H1 (cell line): ENCODE data around the gene CIBAR2. TPM values are rescaled to one million over a fixed set of nuclear protein-coding genes. Genes with fewer than 3 reads are reported as not detected.

ENCODE experiments used
- CTCF ChIA-PET: fragments of 300-600 bp; sonication (Branson Sonifier 250); formaldehyde crosslinking; loops from one replicate; lab custom pipeline; 2021; ENCODE audit not compliant: partially characterized antibody; lab: Charles Lee
- POLR2A ChIA-PET: fragments of 300-600 bp; sonication (Branson Sonifier 250); formaldehyde crosslinking; loops from one replicate; lab custom pipeline; 2021; ENCODE audit warnings: inconsistent platforms; ENCODE audit not compliant: partially characterized antibody; lab: Charles Lee
- DNase-seq, 2 experiments: peaks; one replicate each; pipeline versions ENCODE4 v3.0.0 to v3.0.0-alpha.2; 2010 to 2022; ENCODE audit warnings: low spot score in 2 of 2, low read depth in 1 of 2, mixed read lengths in 1 of 2
- FAIRE-seq: peaks from 2 replicates; lab custom pipeline; 2011; peaks lifted over from hg19 to GRCh38; lab: Jason Lieb, UNC
- H2AFZ ChIP-seq: 2 replicates; pipeline ENCODE4 v1.8.1; 2012; ENCODE audit warnings: low read length, inconsistent platforms
- H2AK5ac ChIP-seq: 2 replicates; pipeline ENCODE4 v1.6.1; 2013; ENCODE audit warnings: low read depth, low read length
- H2BK120ac ChIP-seq: replicated peaks from 2 replicates; pipeline ENCODE3; 2013; ENCODE audit warnings: low read depth, low read length, inconsistent platforms
- H2BK12ac ChIP-seq: 2 replicates; pipeline ENCODE4 v1.6.1; 2013; ENCODE audit warnings: low read depth, low read length
- H2BK15ac ChIP-seq: 2 replicates; pipeline ENCODE4 v1.6.1; 2013; ENCODE audit warnings: low read length
- H2BK20ac ChIP-seq: 2 replicates; pipeline ENCODE4 v1.6.1; 2013; ENCODE audit warnings: low read length
- H2BK5ac ChIP-seq: 2 replicates; pipeline ENCODE4 v1.6.1; 2013; ENCODE audit warnings: low read depth, low read length
- H3K14ac ChIP-seq: 2 replicates; pipeline ENCODE4 v1.6.1; 2013; ENCODE audit warnings: inconsistent platforms; ENCODE audit not compliant: insufficient read length
- H3K18ac ChIP-seq: 2 replicates; pipeline ENCODE4 v1.6.1; 2013; ENCODE audit warnings: low read length; ENCODE audit errors: extremely low read depth
- H3K23ac ChIP-seq: 2 replicates; pipeline ENCODE4 v1.6.1; 2013; ENCODE audit warnings: inconsistent platforms; ENCODE audit not compliant: insufficient read length
- H3K23me2 ChIP-seq: 2 replicates; pipeline ENCODE4 v1.6.1; 2013; ENCODE audit warnings: low read depth, low read length
- H3K27ac ChIP-seq: 2 replicates; pipeline ENCODE4 v1.6.1; 2011; ENCODE audit warnings: low read depth, low read length, inconsistent platforms
- H3K27me3 ChIP-seq, 4 experiments: replicated peaks in 1 of 4; 1 replicate in 1 of 4; 2 replicates in 3 of 4; pipeline versions ENCODE4 v1.6.1 to v1.8.1; 2011 to 2013; ENCODE audit warnings: low read length in 3 of 4, mild to moderate bottlenecking in 3 of 4, inconsistent platforms in 2 of 4, mixed read lengths in 2 of 4, moderate library complexity in 1 of 4; ENCODE audit not compliant: control insufficient read depth in 3 of 4, insufficient read depth in 3 of 4; ENCODE audit errors: extremely low read depth in 1 of 4
- H3K36me3 ChIP-seq, 4 experiments: 2 replicates each; pipeline versions ENCODE4 v1.6.1 to v1.8.1; 2011 to 2013; ENCODE audit warnings: mild to moderate bottlenecking in 4 of 4, low read length in 3 of 4, moderate library complexity in 2 of 4, control low read depth in 1 of 4, inconsistent platforms in 1 of 4; ENCODE audit not compliant: insufficient read depth in 4 of 4, control insufficient read depth in 2 of 4
- H3K4ac ChIP-seq: replicated peaks from 2 replicates; pipeline ENCODE3; 2013; ENCODE audit warnings: low read length, low read depth, mixed read lengths, inconsistent platforms; ENCODE audit not compliant: insufficient read length
- H3K4me1 ChIP-seq, 4 experiments: replicated peaks in 1 of 4; 1 replicate in 1 of 4; 2 replicates in 3 of 4; pipeline versions ENCODE4 v1.6.1 to v1.8.1; 2011 to 2013; ENCODE audit warnings: low read length in 3 of 4, inconsistent platforms in 2 of 4, mixed read lengths in 1 of 4; ENCODE audit not compliant: insufficient read depth in 4 of 4, control insufficient read depth in 3 of 4
- H3K4me2 ChIP-seq, 2 experiments: 2 replicates each; pipeline versions ENCODE4 v1.6.1 to v1.8.1; 2011 to 2013; ENCODE audit warnings: low read depth in 2 of 2, low read length in 2 of 2, control low read depth in 1 of 2, inconsistent platforms in 1 of 2, mild to moderate bottlenecking in 1 of 2; ENCODE audit not compliant: insufficient read depth in 1 of 2
- H3K4me3 ChIP-seq, 4 experiments: fragments of 200-600, 300-600 bp in 1 of 4; sonication (generic), shearing (Covaris generic), sonication (Bioruptor Twin) in 1 of 4; 2 replicates each; pipeline versions ENCODE4 v1.5.1 to v1.8.1; 2011 to 2016; ENCODE audit warnings: low read length in 4 of 4, low read depth in 3 of 4, control low read depth in 2 of 4, inconsistent platforms in 2 of 4, mild to moderate bottlenecking in 2 of 4, mixed read lengths in 1 of 4, moderate library complexity in 1 of 4; ENCODE audit not compliant: insufficient read depth in 2 of 4; ENCODE audit errors: extremely low read depth in 1 of 4
- H3K56ac ChIP-seq: replicated peaks from 2 replicates; pipeline ENCODE3; 2013; ENCODE audit warnings: low read depth, mild to moderate bottlenecking, mixed read lengths, low read length, inconsistent platforms; ENCODE audit not compliant: insufficient read length
- H3K79me1 ChIP-seq: 2 replicates; pipeline ENCODE4 v1.6.1; 2013; ENCODE audit warnings: low read depth, low read length, control low read depth
- H3K79me2 ChIP-seq, 2 experiments: 2 replicates each; pipeline versions ENCODE4 v1.6.1 to v1.8.1; 2012 to 2013; ENCODE audit warnings: low read length in 2 of 2, mild to moderate bottlenecking in 2 of 2, inconsistent platforms in 1 of 2; ENCODE audit not compliant: insufficient read depth in 2 of 2, control insufficient read depth in 1 of 2
- H3K9ac ChIP-seq, 4 experiments: replicated peaks in 1 of 4; 1 replicate in 1 of 4; 2 replicates in 3 of 4; pipeline versions ENCODE4 v1.6.1 to v1.8.1; 2011 to 2013; ENCODE audit warnings: low read depth in 3 of 4, low read length in 3 of 4, control low read depth in 2 of 4, mild to moderate bottlenecking in 2 of 4, moderate library complexity in 2 of 4, inconsistent platforms in 1 of 4; ENCODE audit errors: extremely low read depth in 1 of 4
- H3K9me3 ChIP-seq, 2 experiments: 2 replicates each; pipeline versions ENCODE4 v1.6.1 to v1.8.1; 2012 to 2013; ENCODE audit warnings: mild to moderate bottlenecking in 2 of 2, moderate library complexity in 2 of 2, control low read depth in 1 of 2, inconsistent platforms in 1 of 2, low read depth in 1 of 2, low read length in 1 of 2, mixed read lengths in 1 of 2; ENCODE audit not compliant: insufficient read depth in 2 of 2
- H4K20me1 ChIP-seq, 2 experiments: replicated peaks in 1 of 2; 2 replicates each; pipeline versions ENCODE3 to v1.8.1; 2011 to 2013; ENCODE audit warnings: inconsistent platforms in 2 of 2, low read length in 2 of 2, mild to moderate bottlenecking in 1 of 2; ENCODE audit not compliant: insufficient read depth in 2 of 2, control insufficient read depth in 1 of 2
- H4K5ac ChIP-seq: 2 replicates; pipeline ENCODE4 v1.6.1; 2013; ENCODE audit warnings: low read length, low read depth, mixed read lengths, inconsistent platforms; ENCODE audit not compliant: insufficient read length
- H4K8ac ChIP-seq: 2 replicates; pipeline ENCODE4 v1.8.0; 2013; ENCODE audit warnings: mild to moderate bottlenecking, moderate library complexity, low read length, inconsistent platforms; ENCODE audit not compliant: insufficient read depth; ENCODE audit errors: extremely low read depth
- H4K91ac ChIP-seq: replicated peaks from 2 replicates; pipeline ENCODE3; 2013; ENCODE audit warnings: low read length, mixed read lengths, inconsistent platforms; ENCODE audit not compliant: insufficient read length
- ASH2L ChIP-seq: fragments of 200-600, 300-600 bp; sonication (generic); IDR thresholded peaks from one replicate; pipeline ENCODE4 v1.7.1; 2017; ENCODE audit warnings: low read length
- BACH1 ChIP-seq: IDR thresholded peaks from 2 replicates; pipeline ENCODE4 v1.6.1; 2012; ENCODE audit warnings: low read length, improper control_type of control experiment
- BCL11A ChIP-seq, 2 experiments: IDR thresholded peaks; one replicate each; pipeline ENCODE4 v1.6.1; 2011; ENCODE audit warnings: low read depth in 2 of 2, low read length in 2 of 2, mild to moderate bottlenecking in 2 of 2
- BRCA1 ChIP-seq: IDR thresholded peaks from 2 replicates; pipeline ENCODE4 v1.6.1; 2012; ENCODE audit warnings: low read depth, low read length, improper control_type of control experiment
- TCF12 ChIP-seq: IDR thresholded peaks from 2 replicates; pipeline ENCODE4 v1.6.1; 2011; ENCODE audit warnings: low read depth, mild to moderate bottlenecking, low read length
- WGBS, 2 experiments: shearing (Covaris generic) in 1 of 2; methylation state at CpG; one replicate each; pipeline versions ENCODE4 v1.1.6 to v1.1.7; 2013 to 2015; ENCODE audit warnings: low lambda C conversion rate in 2 of 2, mixed read lengths in 2 of 2, inconsistent platforms in 1 of 2, low coverage in 1 of 2, missing lambda C conversion rate in 1 of 2; ENCODE audit not compliant: insufficient replicate concordance in 2 of 2, insufficient coverage in 1 of 2, insufficient read length in 1 of 2; ENCODE audit errors: extremely low coverage in 1 of 2, missing lambda C conversion rate in 1 of 2; 5-methylcytosine and 5-hydroxymethylcytosine counted together
- polyA plus RNA-seq, 7 experiments: library from polyadenylated mRNA; depleted of rRNA in 3 of 7; stranded (reverse) in 5 of 7; unstranded in 2 of 7; fragments of >200 nt in 5 of 7; fragments of 200-250 nt in 2 of 7; gene quantifications; 1 replicate in 5 of 7; 2 replicates in 1 of 7; 4 replicates in 1 of 7; pipeline versions ENCODE4 v1.2.1 to v1.2.3, GENCODE V29; 2011 to 2013; ENCODE audit warnings: missing spikeins in 2 of 7, mixed read lengths in 2 of 7
- total RNA-seq: library from RNA; stranded (reverse); fragmentation: NEBNext Ultra II Directional; extraction: Animal tissue kit (Norgen Biotek cat#: 25700); gene quantifications from 2 replicates; pipeline ENCODE4 v1.2.1, GENCODE V29; 2021

Gene CIBAR2
- total and polyA plus RNA-seq, 2 of the 8 experiments (the other 6 are each of a cell fraction or from before 2014, with no cell fraction given) = 0.18 TPM; not detected in 1

DNA sequence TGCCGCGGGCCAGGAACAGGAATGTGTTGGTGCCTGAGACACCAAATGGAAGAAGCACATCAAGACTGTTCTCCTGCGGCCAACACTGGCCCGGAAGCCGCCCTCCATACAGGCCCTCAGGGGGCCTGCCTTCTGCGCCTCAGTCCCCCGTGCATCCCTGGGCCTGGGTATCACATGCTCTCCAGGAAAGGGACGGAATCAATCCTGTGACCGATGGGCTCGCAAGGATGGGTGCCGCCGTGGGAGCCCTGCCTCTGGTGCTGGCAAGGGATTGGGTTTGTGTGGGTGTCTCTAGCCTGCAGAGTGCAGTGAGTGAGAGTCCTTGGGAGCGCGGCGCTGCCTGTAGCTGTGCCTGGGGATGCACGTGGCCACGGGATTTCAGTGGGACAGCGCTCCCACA is 19.4 kb downstream of the CIBAR2 start:
- POLR2A ChIA-PET = no interaction called here
- Histone ChIP-seq H3K9ac (no peak overlapping the region), H3K36me3 (no peaks in the 10 kb centered on the region), H3K4me2 (no peak overlapping the region), H3K9me3 (no peaks in the 10 kb centered on the region), H4K8ac (no peak overlapping the region), H4K5ac (no peak overlapping the region), H3K23me2 (no peaks in the 10 kb centered on the region), H2BK12ac (no peak overlapping the region), H3K4me3 (no peak overlapping the region), H2BK5ac (no peak overlapping the region), H2BK120ac (no peak overlapping the region), H2AFZ (no peak overlapping the region), H3K27ac (no peak overlapping the region), H3K56ac (no peak overlapping the region), H3K4ac (no peak overlapping the region), H3K27me3 (peaks cover 0 to 4% (median 0%) of the 10 kb centered on the region in 4 experiments; a peak in 1 of 7 replicates), H3K14ac (no peak overlapping the region), H3K18ac (no peak overlapping the region), H3K4me1 (no peaks in the 10 kb centered on the region), H4K20me1 (no peaks in the 10 kb centered on the region), H3K23ac (no peak overlapping the region), H2BK20ac (no peak overlapping the region), H3K79me2 (no peaks in the 10 kb centered on the region), H3K79me1 (no peaks in the 10 kb centered on the region), H4K91ac (no peak overlapping the region), H2BK15ac (no peak overlapping the region), H2AK5ac (no peak overlapping the region)
- DNase-seq = no peak
- 90% methylated on average over 18 of the region's 18 CpGs; no CpG with 5 or more reads in 1 of the 2 experiments for WGBS, 2 experiments
- no peak for FAIRE-seq
- CTCF ChIA-PET = interaction anchor here (0.6 to 2.9 kb wide), 5 partner anchors 22 to 355 kb away, joined by 3 to 9 read pairs (median 5); no protein-coding TSS in a partner anchor
- no peak for TF ChIP-seq BRCA1
- no peak for TF ChIP-seq BCL11A (IDR thresholded peaks at IDR 0.05; ENCODE audit: low read depth in 2 of 2, low read length in 2 of 2)
- no peak for TF ChIP-seq TCF12
- TF ChIP-seq BACH1 = no peak
- no peak for TF ChIP-seq ASH2L
